HepG2 (cell line): ENCODE data around the gene EOLA1. TPM values are rescaled to one million over a fixed set of nuclear protein-coding genes. Genes with fewer than 3 reads are reported as not detected.

Experiments used
- ATAC-seq: fragments of 200-7000 bp; cut with Tn5 transposase; 3 replicates; pipeline ENCODE4 v1.9.1; 2020; ENCODE audit warnings: mild to moderate bottlenecking, moderate library complexity
- BruUV-seq: library from RNA; stranded (reverse); fragments of 400-500 nt; replicated peaks from 2 replicates; lab custom pipeline; 2021; lab: Mats Ljungman, UMichigan
- CTCF ChIA-PET: fragments of 300-600 bp; formaldehyde crosslinking; extraction: SDS; loops from one replicate; lab custom pipeline; 2021; ENCODE audit warnings: low total read pairs, inconsistent platforms, low intra/inter-chr PET ratio; lab: Yijun Ruan, JAX
- POLR2A ChIA-PET: fragments of 350-600 bp; sonication (Branson Sonifier 250); formaldehyde crosslinking; loops from one replicate; lab custom pipeline; 2020; ENCODE audit warnings: antibody characterized with exemption, inconsistent platforms; lab: Yijun Ruan, JAX
- DNase-seq: peaks from one replicate; pipeline ENCODE4 v3.0.0-alpha.2; 2015; ENCODE audit warnings: low spot score
- FAIRE-seq: peaks from 3 replicates; lab custom pipeline; 2011; peaks lifted over from hg19 to GRCh38; lab: Jason Lieb, UNC
- H2AFZ ChIP-seq: one replicate; pipeline ENCODE4 v1.6.1; 2011; ENCODE audit warnings: low read length, inconsistent platforms
- H3K27ac ChIP-seq: fragments of 300-600 bp; 3 replicates; pipeline ENCODE4 v1.8.0; 2011; ENCODE audit warnings: mixed run types, mild to moderate bottlenecking, mixed read lengths, low read length, inconsistent platforms; ENCODE audit not compliant: insufficient read depth; ENCODE audit errors: extremely low read length
- H3K27me3 ChIP-seq, 2 experiments: fragments of 200-600 bp in 1 of 2; 2 replicates in 1 of 2; 3 replicates in 1 of 2; pipeline versions ENCODE4 v1.6.0 to v1.8.0; 2011; ENCODE audit warnings: low read length in 2 of 2, mild to moderate bottlenecking in 2 of 2, moderate library complexity in 2 of 2, inconsistent platforms in 1 of 2; ENCODE audit not compliant: insufficient read depth in 2 of 2, control insufficient read depth in 1 of 2
- H3K36me3 ChIP-seq, 2 experiments: fragments of 200-600 bp in 1 of 2; replicated peaks in 1 of 2; 2 replicates in 1 of 2; 3 replicates in 1 of 2; pipeline versions ENCODE4 v1.5.1 to v1.8.0; 2011; ENCODE audit warnings: low read length in 2 of 2, inconsistent platforms in 1 of 2; ENCODE audit not compliant: insufficient read depth in 2 of 2, control insufficient read depth in 1 of 2
- H3K4me1 ChIP-seq: 2 replicates; pipeline ENCODE4 v1.5.1; 2012; ENCODE audit warnings: low read length, inconsistent platforms; ENCODE audit not compliant: insufficient read depth
- H3K4me2 ChIP-seq: 2 replicates; pipeline ENCODE4 v1.6.0; 2011; ENCODE audit warnings: low read depth, low read length, inconsistent platforms
- H3K4me3 ChIP-seq, 3 experiments: fragments of 200-600 bp in 1 of 3; sonication (generic), shearing (Covaris generic) in 1 of 3; replicated peaks in 1 of 3; 2 replicates each; pipeline ENCODE4 v1.5.1; 2011 to 2016; ENCODE audit warnings: low read length in 3 of 3, inconsistent platforms in 2 of 3, low read depth in 2 of 3, mild to moderate bottlenecking in 2 of 3, control low read depth in 1 of 3, mixed read lengths in 1 of 3; ENCODE audit not compliant: insufficient read depth in 1 of 3
- H3K79me2 ChIP-seq: one replicate; pipeline ENCODE4 v1.6.1; 2011; ENCODE audit warnings: low read length, inconsistent platforms; ENCODE audit not compliant: insufficient read depth
- H3K9ac ChIP-seq: 2 replicates; pipeline ENCODE4 v1.6.0; 2011; ENCODE audit warnings: mild to moderate bottlenecking, low read depth, low read length, inconsistent platforms; ENCODE audit not compliant: insufficient read depth
- H3K9me3 ChIP-seq: 2 replicates; pipeline ENCODE4 v1.5.1; 2012; ENCODE audit warnings: mild to moderate bottlenecking, low read length
- H4K20me1 ChIP-seq: 2 replicates; pipeline ENCODE4 v1.6.0; 2011; ENCODE audit warnings: inconsistent platforms, mild to moderate bottlenecking, low read length, moderate library complexity; ENCODE audit not compliant: insufficient read depth
- FOXK2 ChIP-seq: fragments of 450-650 bp; IDR thresholded peaks from 2 replicates; pipeline ENCODE4 v1.6.1; 2016
- HCFC1 ChIP-seq: fragments of 150-350 bp; IDR thresholded peaks from 2 replicates; pipeline ENCODE4 v1.6.1; 2014; ENCODE audit warnings: low read depth, low read length
- HNRNPL ChIP-seq: fragments of 200-400 bp; formaldehyde crosslinking; IDR thresholded peaks from 2 replicates; pipeline ENCODE4 v1.6.1; 2017; ENCODE audit warnings: mild to moderate bottlenecking, low read depth, low read length
- KAT7 ChIP-seq: IDR thresholded peaks from 2 replicates; pipeline ENCODE4 v1.6.1; 2018; ENCODE audit warnings: borderline replicate concordance, missing compliant biosample characterization
- KLF9 ChIP-seq: IDR thresholded peaks from 2 replicates; pipeline ENCODE4 v1.6.1; 2016; ENCODE audit warnings: low read depth
- KMT2A ChIP-seq: sonication (generic); formaldehyde crosslinking; IDR thresholded peaks from 2 replicates; pipeline ENCODE4 v1.4.0; 2020; ENCODE audit warnings: missing genetic modification reagents
- PAX8 ChIP-seq: sonication (generic); formaldehyde crosslinking; IDR thresholded peaks from 2 replicates; pipeline ENCODE4 v1.8.0; 2022; ENCODE audit warnings: mild to moderate bottlenecking, missing genetic modification reagents, borderline replicate concordance
- SMYD3 ChIP-seq: sonication (generic); formaldehyde crosslinking; IDR thresholded peaks from 2 replicates; pipeline ENCODE4 v1.8.1; 2023; ENCODE audit warnings: mild to moderate bottlenecking, missing genetic modification reagents
- TAF1 ChIP-seq: sonication (generic); formaldehyde crosslinking; IDR thresholded peaks from 2 replicates; pipeline ENCODE4 v1.4.0; 2020; ENCODE audit warnings: missing genetic modification reagents
- TFAP4 ChIP-seq: sonication (generic); IDR thresholded peaks from 2 replicates; pipeline ENCODE4 v1.6.1; 2016; ENCODE audit warnings: low read depth, borderline replicate concordance
- ZKSCAN8 ChIP-seq: IDR thresholded peaks from 2 replicates; pipeline ENCODE4 v1.6.1; 2016; ENCODE audit warnings: borderline replicate concordance, missing genetic modification reagents, missing compliant biosample characterization
- ZNF282 ChIP-seq: fragments of 450-650 bp; IDR thresholded peaks from 2 replicates; pipeline ENCODE4 v1.6.1; 2018; ENCODE audit not compliant: partially characterized antibody
- ZNF292 ChIP-seq: sonication (generic); formaldehyde crosslinking; IDR thresholded peaks from 2 replicates; pipeline ENCODE4 v1.8.1; 2022; ENCODE audit warnings: mild to moderate bottlenecking, low read depth, missing genetic modification reagents, borderline replicate concordance
- ZNF432 ChIP-seq: sonication (generic); formaldehyde crosslinking; IDR thresholded peaks from 2 replicates; pipeline ENCODE4 v1.5.0; 2020; ENCODE audit warnings: missing genetic modification reagents, mild to moderate bottlenecking, borderline replicate concordance
- ZNF543 ChIP-seq: sonication (generic); formaldehyde crosslinking; IDR thresholded peaks from 2 replicates; pipeline ENCODE4 v1.4.0; 2020; ENCODE audit warnings: mild to moderate bottlenecking, missing genetic modification reagents
- ZNF563 ChIP-seq: sonication (generic); formaldehyde crosslinking; IDR thresholded peaks from 2 replicates; pipeline ENCODE4 v1.8.0; 2022; ENCODE audit warnings: mild to moderate bottlenecking, moderate library complexity, missing genetic modification reagents
- ZNF577 ChIP-seq: sonication (generic); formaldehyde crosslinking; IDR thresholded peaks from 2 replicates; pipeline ENCODE4 v1.4.0; 2020; ENCODE audit warnings: mild to moderate bottlenecking, low read depth, missing genetic modification reagents, borderline replicate concordance
- ZNF607 ChIP-seq: sonication (generic); formaldehyde crosslinking; IDR thresholded peaks from 2 replicates; pipeline ENCODE4 v1.5.1; 2020; ENCODE audit warnings: missing genetic modification reagents, mild to moderate bottlenecking, borderline replicate concordance
- ZNF720 ChIP-seq: sonication (generic); formaldehyde crosslinking; IDR thresholded peaks from 2 replicates; pipeline ENCODE4 v1.4.0; 2020; ENCODE audit warnings: missing genetic modification reagents
- WGBS: methylation state at CpG from one replicate; pipeline ENCODE4 v1.1.6; 2017; ENCODE audit warnings: low lambda C conversion rate; 5-methylcytosine and 5-hydroxymethylcytosine counted together
- in situ Hi-C: cut with HindIII; loops from 2 replicates; pipeline ENCODE4 v1.10.0; 2017; ENCODE audit warnings: low pct_unique_long_range_greater_than_20kb; ENCODE audit not compliant: extremely low pct_ligation_motif_present
- intact Hi-C: fragments of 100-400 bp; cut with micrococcal nuclease; formaldehyde crosslinking; loops from one replicate; pipeline ENCODE4 v1.10.0; 2022; ENCODE audit not compliant: unreplicated experiment
- polyA plus RNA-seq, 8 experiments: library from polyadenylated mRNA; depleted of rRNA in 3 of 8; stranded (reverse) in 7 of 8; unstranded in 1 of 8; fragments of >200 nt; fragmentation: Illumina TruSeq in 4 of 8; extraction: Trizol in 4 of 8; gene quantifications; 2 replicates each; pipeline versions ENCODE4 v1.2.1 to v1.2.3, GENCODE V29; 2011 to 2016; ENCODE audit warnings: low read depth in 4 of 8, missing spikeins in 1 of 8, mixed read lengths in 1 of 8; ENCODE audit not compliant: insufficient read depth in 1 of 8
- total RNA-seq, 5 experiments: library from RNA; depleted of rRNA; stranded (reverse); fragments of >200 nt; fragmentation: Illumina TruSeq; extraction: Trizol; gene quantifications; 2 replicates each; pipeline ENCODE4 v1.2.3, GENCODE V29; 2016; ENCODE audit warnings: low read depth in 1 of 5

The EOLA1 gene
- total and polyA plus RNA-seq, 2 of the 13 experiments (the other 11 are each of a cell fraction or from before 2014, with no cell fraction given), result 6.5 to 9.6 TPM

- Histone ChIP-seq H3K9me3 (no peaks in the 10 kb centered on the region), H3K4me3 (no peak overlapping the region), H3K27me3 (no peaks in the 10 kb centered on the region), H3K4me1 (peaks cover 9% of the 10 kb centered on the region), H3K79me2 (no peaks in the 10 kb centered on the region), H4K20me1 (no peaks in the 10 kb centered on the region), H3K36me3 (no peaks in the 10 kb centered on the region), H3K27ac (no peak overlapping the region), H2AFZ (no peak overlapping the region), H3K4me2 (no peak overlapping the region), H3K9ac (no peak overlapping the region)
- TF ChIP-seq KLF9 (CRISPR knock-in tag) (no peak), ZNF543 (no peak), HCFC1 (no peak), ZNF720 (CRISPR knock-in tag) (no peak), ZNF577 (CRISPR knock-in tag) (no peak), ZNF432 (no peak), ZNF282 (no peak), ZNF563 (CRISPR knock-in tag) (no peak), PAX8 (no peak), KMT2A (no peak)
- in situ Hi-C loops (no loop called here), intact Hi-C loops (no loop called here)
- BruUV-seq, result no TSS peak
- DNase-seq (no peak), FAIRE-seq (no peak), ATAC-seq (no peak)
- ChIA-PET POLR2A (no interaction called here), CTCF (no interaction called here)
- 39% methylated on average over 9 of the region's 9 CpGs for WGBS
These were observed 19.4 kb upstream of the EOLA1 start for GRCh38 chrX:149521438-149521837.

GRCh38 chrX:149522916-149523315 is 17.9 kb upstream of the EOLA1 start:
- Histone ChIP-seq H3K27ac (no peak overlapping the region), H3K9me3 (no peaks in the 10 kb centered on the region), H4K20me1 (no peaks in the 10 kb centered on the region), H3K4me1 (peaks cover 9% of the 10 kb centered on the region), H3K36me3 (no peaks in the 10 kb centered on the region), H3K9ac (no peak overlapping the region), H3K79me2 (no peaks in the 10 kb centered on the region), H2AFZ (no peak overlapping the region), H3K4me3 (no peak overlapping the region), H3K27me3 (no peaks in the 10 kb centered on the region), H3K4me2 (no peak overlapping the region)
- in situ Hi-C loops (no loop called here), intact Hi-C loops (no loop called here)
- BruUV-seq, result no TSS peak
- peak; percentile 17; the same call in 1 of the 3 replicates for ATAC-seq
- peak; percentile 39 for DNase-seq
- ChIA-PET CTCF (no interaction called here), POLR2A (no interaction called here)
- WGBS, result 0% methylated on average over 1 of the region's 2 CpGs
- no peak for FAIRE-seq
- TF ChIP-seq ZKSCAN8 (CRISPR knock-in tag), result no peak
- no peak for TF ChIP-seq KAT7 (CRISPR knock-in tag)
- no peak for TF ChIP-seq ZNF292
- no peak for TF ChIP-seq TFAP4
- TF ChIP-seq SMYD3 (CRISPR knock-in tag), result no peak
- TF ChIP-seq FOXK2, result no peak
- TF ChIP-seq ZNF607 (CRISPR knock-in tag), result no peak
- no peak for TF ChIP-seq HNRNPL
- TF ChIP-seq TAF1 (CRISPR knock-in tag), result no peak
